H1 (cell line): ENCODE data around the gene CDKL4. TPM values are rescaled to one million over a fixed set of nuclear protein-coding genes. Genes with fewer than 3 reads are reported as not detected.

ENCODE experiments used
- CTCF ChIA-PET: fragments of 300-600 bp; sonication (Branson Sonifier 250); formaldehyde crosslinking; loops from one replicate; lab custom pipeline; 2021; ENCODE audit not compliant: partially characterized antibody; lab: Charles Lee
- POLR2A ChIA-PET: fragments of 300-600 bp; sonication (Branson Sonifier 250); formaldehyde crosslinking; loops from one replicate; lab custom pipeline; 2021; ENCODE audit warnings: inconsistent platforms; ENCODE audit not compliant: partially characterized antibody; lab: Charles Lee
- DNase-seq, 2 experiments: peaks; one replicate each; pipeline versions ENCODE4 v3.0.0 to v3.0.0-alpha.2; 2010 to 2022; ENCODE audit warnings: low spot score in 2 of 2, low read depth in 1 of 2, mixed read lengths in 1 of 2
- FAIRE-seq: peaks from 2 replicates; lab custom pipeline; 2011; peaks lifted over from hg19 to GRCh38; lab: Jason Lieb, UNC
- H2AFZ ChIP-seq: 2 replicates; pipeline ENCODE4 v1.8.1; 2012; ENCODE audit warnings: low read length, inconsistent platforms
- H2AK5ac ChIP-seq: 2 replicates; pipeline ENCODE4 v1.6.1; 2013; ENCODE audit warnings: low read depth, low read length
- H2BK120ac ChIP-seq: replicated peaks from 2 replicates; pipeline ENCODE3; 2013; ENCODE audit warnings: low read depth, low read length, inconsistent platforms
- H2BK12ac ChIP-seq: 2 replicates; pipeline ENCODE4 v1.6.1; 2013; ENCODE audit warnings: low read depth, low read length
- H2BK15ac ChIP-seq: 2 replicates; pipeline ENCODE4 v1.6.1; 2013; ENCODE audit warnings: low read length
- H2BK20ac ChIP-seq: 2 replicates; pipeline ENCODE4 v1.6.1; 2013; ENCODE audit warnings: low read length
- H2BK5ac ChIP-seq: 2 replicates; pipeline ENCODE4 v1.6.1; 2013; ENCODE audit warnings: low read depth, low read length
- H3K14ac ChIP-seq: 2 replicates; pipeline ENCODE4 v1.6.1; 2013; ENCODE audit warnings: inconsistent platforms; ENCODE audit not compliant: insufficient read length
- H3K18ac ChIP-seq: 2 replicates; pipeline ENCODE4 v1.6.1; 2013; ENCODE audit warnings: low read length; ENCODE audit errors: extremely low read depth
- H3K23ac ChIP-seq: 2 replicates; pipeline ENCODE4 v1.6.1; 2013; ENCODE audit warnings: inconsistent platforms; ENCODE audit not compliant: insufficient read length
- H3K23me2 ChIP-seq: 2 replicates; pipeline ENCODE4 v1.6.1; 2013; ENCODE audit warnings: low read depth, low read length
- H3K27ac ChIP-seq: 2 replicates; pipeline ENCODE4 v1.6.1; 2011; ENCODE audit warnings: low read depth, low read length, inconsistent platforms
- H3K27me3 ChIP-seq, 4 experiments: replicated peaks in 1 of 4; 1 replicate in 1 of 4; 2 replicates in 3 of 4; pipeline versions ENCODE4 v1.6.1 to v1.8.1; 2011 to 2013; ENCODE audit warnings: low read length in 3 of 4, mild to moderate bottlenecking in 3 of 4, inconsistent platforms in 2 of 4, mixed read lengths in 2 of 4, moderate library complexity in 1 of 4; ENCODE audit not compliant: control insufficient read depth in 3 of 4, insufficient read depth in 3 of 4; ENCODE audit errors: extremely low read depth in 1 of 4
- H3K36me3 ChIP-seq, 4 experiments: 2 replicates each; pipeline versions ENCODE4 v1.6.1 to v1.8.1; 2011 to 2013; ENCODE audit warnings: mild to moderate bottlenecking in 4 of 4, low read length in 3 of 4, moderate library complexity in 2 of 4, control low read depth in 1 of 4, inconsistent platforms in 1 of 4; ENCODE audit not compliant: insufficient read depth in 4 of 4, control insufficient read depth in 2 of 4
- H3K4ac ChIP-seq: replicated peaks from 2 replicates; pipeline ENCODE3; 2013; ENCODE audit warnings: low read length, low read depth, mixed read lengths, inconsistent platforms; ENCODE audit not compliant: insufficient read length
- H3K4me1 ChIP-seq, 4 experiments: replicated peaks in 1 of 4; 1 replicate in 1 of 4; 2 replicates in 3 of 4; pipeline versions ENCODE4 v1.6.1 to v1.8.1; 2011 to 2013; ENCODE audit warnings: low read length in 3 of 4, inconsistent platforms in 2 of 4, mixed read lengths in 1 of 4; ENCODE audit not compliant: insufficient read depth in 4 of 4, control insufficient read depth in 3 of 4
- H3K4me2 ChIP-seq, 2 experiments: 2 replicates each; pipeline versions ENCODE4 v1.6.1 to v1.8.1; 2011 to 2013; ENCODE audit warnings: low read depth in 2 of 2, low read length in 2 of 2, control low read depth in 1 of 2, inconsistent platforms in 1 of 2, mild to moderate bottlenecking in 1 of 2; ENCODE audit not compliant: insufficient read depth in 1 of 2
- H3K4me3 ChIP-seq, 4 experiments: fragments of 200-600, 300-600 bp in 1 of 4; sonication (generic), shearing (Covaris generic), sonication (Bioruptor Twin) in 1 of 4; 2 replicates each; pipeline versions ENCODE4 v1.5.1 to v1.8.1; 2011 to 2016; ENCODE audit warnings: low read length in 4 of 4, low read depth in 3 of 4, control low read depth in 2 of 4, inconsistent platforms in 2 of 4, mild to moderate bottlenecking in 2 of 4, mixed read lengths in 1 of 4, moderate library complexity in 1 of 4; ENCODE audit not compliant: insufficient read depth in 2 of 4; ENCODE audit errors: extremely low read depth in 1 of 4
- H3K56ac ChIP-seq: replicated peaks from 2 replicates; pipeline ENCODE3; 2013; ENCODE audit warnings: low read depth, mild to moderate bottlenecking, mixed read lengths, low read length, inconsistent platforms; ENCODE audit not compliant: insufficient read length
- H3K79me1 ChIP-seq: 2 replicates; pipeline ENCODE4 v1.6.1; 2013; ENCODE audit warnings: low read depth, low read length, control low read depth
- H3K79me2 ChIP-seq, 2 experiments: 2 replicates each; pipeline versions ENCODE4 v1.6.1 to v1.8.1; 2012 to 2013; ENCODE audit warnings: low read length in 2 of 2, mild to moderate bottlenecking in 2 of 2, inconsistent platforms in 1 of 2; ENCODE audit not compliant: insufficient read depth in 2 of 2, control insufficient read depth in 1 of 2
- H3K9ac ChIP-seq, 4 experiments: replicated peaks in 1 of 4; 1 replicate in 1 of 4; 2 replicates in 3 of 4; pipeline versions ENCODE4 v1.6.1 to v1.8.1; 2011 to 2013; ENCODE audit warnings: low read depth in 3 of 4, low read length in 3 of 4, control low read depth in 2 of 4, mild to moderate bottlenecking in 2 of 4, moderate library complexity in 2 of 4, inconsistent platforms in 1 of 4; ENCODE audit errors: extremely low read depth in 1 of 4
- H3K9me3 ChIP-seq, 2 experiments: 2 replicates each; pipeline versions ENCODE4 v1.6.1 to v1.8.1; 2012 to 2013; ENCODE audit warnings: mild to moderate bottlenecking in 2 of 2, moderate library complexity in 2 of 2, control low read depth in 1 of 2, inconsistent platforms in 1 of 2, low read depth in 1 of 2, low read length in 1 of 2, mixed read lengths in 1 of 2; ENCODE audit not compliant: insufficient read depth in 2 of 2
- H4K20me1 ChIP-seq, 2 experiments: replicated peaks in 1 of 2; 2 replicates each; pipeline versions ENCODE3 to v1.8.1; 2011 to 2013; ENCODE audit warnings: inconsistent platforms in 2 of 2, low read length in 2 of 2, mild to moderate bottlenecking in 1 of 2; ENCODE audit not compliant: insufficient read depth in 2 of 2, control insufficient read depth in 1 of 2
- H4K5ac ChIP-seq: 2 replicates; pipeline ENCODE4 v1.6.1; 2013; ENCODE audit warnings: low read length, low read depth, mixed read lengths, inconsistent platforms; ENCODE audit not compliant: insufficient read length
- H4K8ac ChIP-seq: 2 replicates; pipeline ENCODE4 v1.8.0; 2013; ENCODE audit warnings: mild to moderate bottlenecking, moderate library complexity, low read length, inconsistent platforms; ENCODE audit not compliant: insufficient read depth; ENCODE audit errors: extremely low read depth
- H4K91ac ChIP-seq: replicated peaks from 2 replicates; pipeline ENCODE3; 2013; ENCODE audit warnings: low read length, mixed read lengths, inconsistent platforms; ENCODE audit not compliant: insufficient read length
- CREB1 ChIP-seq: IDR thresholded peaks from 2 replicates; pipeline ENCODE4 v1.6.1; 2012; ENCODE audit warnings: inconsistent platforms
- EP300 ChIP-seq, 2 experiments: IDR thresholded peaks; 1 replicate in 1 of 2; 2 replicates in 1 of 2; pipeline ENCODE4 v1.6.1; 2011 to 2012; ENCODE audit warnings: low read depth in 2 of 2, low read length in 2 of 2, mild to moderate bottlenecking in 2 of 2, borderline replicate concordance in 1 of 2, inconsistent platforms in 1 of 2, moderate library complexity in 1 of 2
- EZH2 ChIP-seq: fragments of 200-600 bp; sonication (generic); IDR thresholded peaks from 2 replicates; pipeline ENCODE4 v1.7.1; 2012; ENCODE audit warnings: low read depth, mild to moderate bottlenecking, moderate library complexity, low read length, inconsistent platforms; ENCODE audit not compliant: severe bottlenecking
- HDAC6 ChIP-seq: IDR thresholded peaks from one replicate; pipeline ENCODE4 v1.7.1; 2012; ENCODE audit warnings: low read depth, mild to moderate bottlenecking, inconsistent platforms, low read length, moderate library complexity
- MAX ChIP-seq: IDR thresholded peaks from 2 replicates; pipeline ENCODE4 v1.6.1; 2012; ENCODE audit warnings: inconsistent platforms
- WGBS, 2 experiments: shearing (Covaris generic) in 1 of 2; methylation state at CpG; one replicate each; pipeline versions ENCODE4 v1.1.6 to v1.1.7; 2013 to 2015; ENCODE audit warnings: low lambda C conversion rate in 2 of 2, mixed read lengths in 2 of 2, inconsistent platforms in 1 of 2, low coverage in 1 of 2, missing lambda C conversion rate in 1 of 2; ENCODE audit not compliant: insufficient replicate concordance in 2 of 2, insufficient coverage in 1 of 2, insufficient read length in 1 of 2; ENCODE audit errors: extremely low coverage in 1 of 2, missing lambda C conversion rate in 1 of 2; 5-methylcytosine and 5-hydroxymethylcytosine counted together
- polyA plus RNA-seq, 7 experiments: library from polyadenylated mRNA; depleted of rRNA in 3 of 7; stranded (reverse) in 5 of 7; unstranded in 2 of 7; fragments of >200 nt in 5 of 7; fragments of 200-250 nt in 2 of 7; gene quantifications; 1 replicate in 5 of 7; 2 replicates in 1 of 7; 4 replicates in 1 of 7; pipeline versions ENCODE4 v1.2.1 to v1.2.3, GENCODE V29; 2011 to 2013; ENCODE audit warnings: missing spikeins in 2 of 7, mixed read lengths in 2 of 7
- total RNA-seq: library from RNA; stranded (reverse); fragmentation: NEBNext Ultra II Directional; extraction: Animal tissue kit (Norgen Biotek cat#: 25700); gene quantifications from 2 replicates; pipeline ENCODE4 v1.2.1, GENCODE V29; 2021

CDKL4 gene
- total and polyA plus RNA-seq, 2 of the 8 experiments (the other 6 are each of a cell fraction or from before 2014, with no cell fraction given) = not detected

- Histone ChIP-seq H3K14ac (no peak overlapping the region), H3K79me2 (no peaks in the 10 kb centered on the region), H2BK120ac (no peak overlapping the region), H3K4me3 (no peak overlapping the region), H3K9me3 (no peaks in the 10 kb centered on the region), H2BK12ac (no peak overlapping the region), H3K23ac (no peak overlapping the region), H2AFZ (no peak overlapping the region), H3K9ac (no peak overlapping the region), H3K23me2 (no peaks in the 10 kb centered on the region), H4K8ac (no peak overlapping the region), H3K27ac (no peak overlapping the region), H2BK15ac (no peak overlapping the region), H3K4ac (no peak overlapping the region), H2BK5ac (no peak overlapping the region), H2AK5ac (no peak overlapping the region), H4K91ac (no peak overlapping the region), H4K5ac (no peak overlapping the region), H3K79me1 (no peaks in the 10 kb centered on the region), H3K4me2 (no peak overlapping the region), H3K56ac (no peak overlapping the region), H3K4me1 (peaks cover 0 to 3% (median 2%) of the 10 kb centered on the region in 4 experiments; a peak in 4 of 7 replicates), H3K27me3 (no peaks in the 10 kb centered on the region), H3K36me3 (no peaks in the 10 kb centered on the region), H3K18ac (no peak overlapping the region), H2BK20ac (no peak overlapping the region), H4K20me1 (no peaks in the 10 kb centered on the region)
- ChIA-PET POLR2A (interaction anchor here (0.7 to 1.8 kb wide), 4 partner anchors 10 to 40 kb away, joined by 3 to 6 read pairs (median 4); partner anchors contain the start of gene SOS1), CTCF (interaction anchor here (1.2 to 1.7 kb wide), 2 partner anchors 15 to 16 kb away, joined by 3 to 4 read pairs; no protein-coding TSS in a partner anchor)
- WGBS, 2 experiments = 82% methylated on average over 2 of the region's 2 CpGs; no CpG with 5 or more reads in 1 of the 2 experiments
- TF ChIP-seq HDAC6 (no peak), CREB1 (no peak), MAX (no peak), EP300 (IDR thresholded peaks at IDR 0.05; ENCODE audit: borderline replicate concordance in 1 of 2, low read depth in 2 of 2, low read length in 2 of 2) (no peak), EZH2 (no peak)
- DNase-seq (no peak), FAIRE-seq (no peak)
These were observed 104.1 kb downstream of the CDKL4 start for GRCh38 chr2:39139511-39140237.
